Mesendoderm (in vitro differentiated cells): ENCODE data around the gene MCEMP1.

ENCODE experiments used
- DNase-seq: peaks from one replicate; pipeline ENCODE4 v3.0.0; 2013
- H2AK5ac ChIP-seq: 2 replicates; pipeline ENCODE4 v1.6.1; 2013; ENCODE audit warnings: low read length, inconsistent platforms
- H2BK120ac ChIP-seq: 2 replicates; pipeline ENCODE4 v1.6.1; 2013; ENCODE audit warnings: low read depth, mild to moderate bottlenecking, low read length, moderate library complexity, mixed read lengths
- H2BK15ac ChIP-seq: replicated peaks from 2 replicates; pipeline ENCODE4 v1.6.1; 2013; ENCODE audit warnings: low read depth, mild to moderate bottlenecking, moderate library complexity
- H2BK5ac ChIP-seq: 2 replicates; pipeline ENCODE4 v1.6.1; 2013; ENCODE audit warnings: low read length, inconsistent platforms
- H3K18ac ChIP-seq: 2 replicates; pipeline ENCODE4 v1.6.1; 2013; ENCODE audit warnings: mild to moderate bottlenecking, low read length, mixed read lengths
- H3K23ac ChIP-seq: one replicate; pipeline ENCODE4 v1.6.1; 2013; ENCODE audit warnings: low read length
- H3K27ac ChIP-seq: 2 replicates; pipeline ENCODE4 v1.5.1; 2013; ENCODE audit warnings: low read depth, mild to moderate bottlenecking, inconsistent platforms, low read length, moderate library complexity
- H3K27me3 ChIP-seq: 2 replicates; pipeline ENCODE4 v1.6.1; 2013; ENCODE audit warnings: low read length, control low read depth, mild to moderate bottlenecking, inconsistent platforms; ENCODE audit not compliant: insufficient read depth, poor library complexity
- H3K36me3 ChIP-seq: 2 replicates; pipeline ENCODE4 v1.6.1; 2013; ENCODE audit warnings: low read length, inconsistent platforms; ENCODE audit not compliant: control insufficient read depth, insufficient read depth
- H3K4ac ChIP-seq: one replicate; pipeline ENCODE4 v1.6.1; 2013; ENCODE audit warnings: low read depth, mild to moderate bottlenecking, low read length, moderate library complexity
- H3K4me1 ChIP-seq: 2 replicates; pipeline ENCODE4 v1.6.1; 2013; ENCODE audit warnings: low read depth, low read length, inconsistent platforms; ENCODE audit not compliant: control insufficient read depth
- H3K4me2 ChIP-seq: 2 replicates; pipeline ENCODE4 v1.6.1; 2013; ENCODE audit warnings: low read length
- H3K4me3 ChIP-seq: 2 replicates; pipeline ENCODE4 v1.5.1; 2013; ENCODE audit warnings: mild to moderate bottlenecking, low read length
- H3K56ac ChIP-seq: one replicate; pipeline ENCODE4 v1.6.1; 2013; ENCODE audit warnings: low read length
- H3K79me1 ChIP-seq: 2 replicates; pipeline ENCODE4 v1.6.1; 2013; ENCODE audit warnings: low read length, inconsistent platforms
- H3K79me2 ChIP-seq: 2 replicates; pipeline ENCODE4 v1.6.1; 2013; ENCODE audit warnings: mild to moderate bottlenecking, low read length; ENCODE audit not compliant: control insufficient read depth, insufficient read depth
- H3K9ac ChIP-seq: 2 replicates; pipeline ENCODE4 v1.6.1; 2013; ENCODE audit warnings: low read length, inconsistent platforms
- H4K5ac ChIP-seq: one replicate; pipeline ENCODE4 v1.6.1; 2013; ENCODE audit warnings: low read length
- H4K8ac ChIP-seq: one replicate; pipeline ENCODE4 v1.6.1; 2013; ENCODE audit warnings: low read depth, mild to moderate bottlenecking, control low read depth, low read length, moderate library complexity
- WGBS: extraction: QIAGEN DNeasy Blood & Tissue Kit; methylation state at CpG from one replicate; pipeline ENCODE4 v1.1.7; 2013; ENCODE audit warnings: low lambda C conversion rate, missing lambda C conversion rate; ENCODE audit not compliant: insufficient coverage; ENCODE audit errors: extremely low coverage; 5-methylcytosine and 5-hydroxymethylcytosine counted together

Gene MCEMP1

GRCh38 chr19:7699417-7700401 is 22.8 kb downstream of the MCEMP1 start:
- Histone ChIP-seq H3K56ac (no peak overlapping the region), H2AK5ac (no peak overlapping the region), H3K27ac (no peak overlapping the region), H3K4ac (no peak overlapping the region), H3K27me3 (no peaks in the 10 kb centered on the region), H2BK15ac (no peak overlapping the region), H3K4me1 (no peaks in the 10 kb centered on the region), H3K79me1 (no peaks in the 10 kb centered on the region), H3K9ac (no peak overlapping the region), H3K4me2 (no peak overlapping the region), H4K5ac (no peak overlapping the region), H2BK5ac (no peak overlapping the region), H3K18ac (no peak overlapping the region), H3K79me2 (no peaks in the 10 kb centered on the region), H3K23ac (no peak overlapping the region), H4K8ac (no peak overlapping the region), H3K36me3 (no peaks in the 10 kb centered on the region), H2BK120ac (no peak overlapping the region), H3K4me3 (no peak overlapping the region)
- DNase-seq, result peak; percentile 7
- WGBS, result no CpG with 5 or more reads among the region's 15 CpGs

GRCh38 chr19:7701049-7701653 is 24.3 kb downstream of the MCEMP1 start:
- no CpG with 5 or more reads among the region's 12 CpGs for WGBS
- H2BK15ac ChIP-seq, result no peak overlapping the region
- no peaks in the 10 kb centered on the region for H3K36me3 ChIP-seq
- H3K4me2 ChIP-seq, result no peak overlapping the region
- no peak overlapping the region for H3K4ac ChIP-seq
- no peak overlapping the region for H3K4me3 ChIP-seq
- no peaks in the 10 kb centered on the region for H3K79me2 ChIP-seq
- no peaks in the 10 kb centered on the region for H3K79me1 ChIP-seq
- no peak overlapping the region for H4K5ac ChIP-seq
- H3K27ac ChIP-seq, result no peak overlapping the region
- no peak overlapping the region for H3K18ac ChIP-seq
- no peak for DNase-seq
- no peaks in the 10 kb centered on the region for H3K4me1 ChIP-seq
- H2BK120ac ChIP-seq, result no peak overlapping the region
- H4K8ac ChIP-seq, result no peak overlapping the region
- H2BK5ac ChIP-seq, result no peak overlapping the region
- no peak overlapping the region for H3K56ac ChIP-seq
- H3K27me3 ChIP-seq, result no peaks in the 10 kb centered on the region
- H2AK5ac ChIP-seq, result no peak overlapping the region
- H3K9ac ChIP-seq, result no peak overlapping the region
- no peak overlapping the region for H3K23ac ChIP-seq

- H2BK15ac ChIP-seq, result no peak within 1 kb of the TSS
- no peak for DNase-seq
- no peak within 1 kb of the TSS for H4K8ac ChIP-seq
- no peak within 1 kb of the TSS for H3K18ac ChIP-seq
- no peak within 1 kb of the TSS for H3K4me3 ChIP-seq
- no peak within 1 kb of the TSS for H3K27ac ChIP-seq
- no peak within 1 kb of the TSS for H3K9ac ChIP-seq
- H3K4me2 ChIP-seq, result no peak within 1 kb of the TSS
- H2AK5ac ChIP-seq, result no peak within 1 kb of the TSS
- no peaks in the 10 kb centered on the region for H3K36me3 ChIP-seq
- H3K79me1 ChIP-seq, result no peaks in the 10 kb centered on the region
- H2BK120ac ChIP-seq, result no peak within 1 kb of the TSS
- no peaks in the 10 kb centered on the region for H3K4me1 ChIP-seq
- H3K23ac ChIP-seq, result no peak within 1 kb of the TSS
- no peak within 1 kb of the TSS for H2BK5ac ChIP-seq
- H4K5ac ChIP-seq, result no peak within 1 kb of the TSS
- no peak within 1 kb of the TSS for H3K56ac ChIP-seq
- no CpG with 5 or more reads among the region's 20 CpGs for WGBS
- no peaks in the 10 kb centered on the region for H3K79me2 ChIP-seq
- no peaks in the 10 kb centered on the region for H3K27me3 ChIP-seq
- no peak within 1 kb of the TSS for H3K4ac ChIP-seq
These were observed 25.0 kb downstream of the MCEMP1 start, which contains the start of gene FCER2 for GRCh38 chr19:7701654-7702457. Gene FCER2 (minus strand): TSS chr19:7702131. CDS start chr19:7699760, 2,371 bp downstream.

- Histone ChIP-seq H3K4me2 (no peak overlapping the region), H3K27ac (no peak overlapping the region), H2BK15ac (no peak overlapping the region), H4K8ac (no peak overlapping the region), H3K9ac (no peak overlapping the region), H3K27me3 (no peaks in the 10 kb centered on the region), H2BK120ac (no peak overlapping the region), H3K4me3 (no peak overlapping the region), H3K23ac (no peak overlapping the region), H2BK5ac (no peak overlapping the region), H3K4me1 (no peaks in the 10 kb centered on the region), H3K56ac (no peak overlapping the region), H3K18ac (no peak overlapping the region), H3K36me3 (no peaks in the 10 kb centered on the region), H4K5ac (no peak overlapping the region), H2AK5ac (no peak overlapping the region), H3K4ac (no peak overlapping the region), H3K79me1 (no peaks in the 10 kb centered on the region), H3K79me2 (no peaks in the 10 kb centered on the region)
- peak; percentile 13 for DNase-seq
- WGBS, result no CpG with 5 or more reads among the region's 8 CpGs
These were observed 26.4 kb downstream of the MCEMP1 start for GRCh38 chr19:7703332-7703731.

- H4K8ac ChIP-seq, result no peak overlapping the region
- no peak overlapping the region for H3K27ac ChIP-seq
- no CpG with 5 or more reads among the region's 6 CpGs for WGBS
- H3K9ac ChIP-seq, result no peak overlapping the region
- no peaks in the 10 kb centered on the region for H3K27me3 ChIP-seq
- no peaks in the 10 kb centered on the region for H3K36me3 ChIP-seq
- no peaks in the 10 kb centered on the region for H3K4me1 ChIP-seq
- H3K4me2 ChIP-seq, result no peak overlapping the region
- H4K5ac ChIP-seq, result no peak overlapping the region
- H3K4me3 ChIP-seq, result no peak overlapping the region
- H2BK120ac ChIP-seq, result no peak overlapping the region
- H2BK15ac ChIP-seq, result no peak overlapping the region
- no peaks in the 10 kb centered on the region for H3K79me2 ChIP-seq
- H2BK5ac ChIP-seq, result no peak overlapping the region
- no peaks in the 10 kb centered on the region for H3K79me1 ChIP-seq
- H3K23ac ChIP-seq, result no peak overlapping the region
- no peak overlapping the region for H3K56ac ChIP-seq
- H2AK5ac ChIP-seq, result no peak overlapping the region
- H3K4ac ChIP-seq, result no peak overlapping the region
- no peak for DNase-seq
- H3K18ac ChIP-seq, result no peak overlapping the region
These were observed 27.6 kb downstream of the MCEMP1 start for GRCh38 chr19:7704280-7705060.
